NCI-H526 treated with DMSO at 0.1 percent for 48 hours (cell line): ENCODE results near the gene MCM9.

Experiments used
- DNase-seq: peaks from one replicate; lab custom pipeline; 2025; lab: John Stamatoyannopoulos, UW

Gene MCM9

GRCh38 chr6:118864341-118865099, 70.4 kb downstream of the MCM9 start:
- DNase-seq: no peak

GRCh38 chr6:118862443-118862842, 72.5 kb downstream of the MCM9 start:
- DNase-seq: no peak

GRCh38 chr6:118860880-118861279, 74.1 kb downstream of the MCM9 start:
- no peak for DNase-seq

GRCh38 chr6:118860363-118860762, 74.6 kb downstream of the MCM9 start:
- no peak for DNase-seq

- no peak for DNase-seq
These were observed 75.4 kb downstream of the MCM9 start for GRCh38 chr6:118859517-118860064.

- no peak for DNase-seq
These were observed 78.7 kb downstream of the MCM9 start for GRCh38 chr6:118856301-118856700.

- DNase-seq: no peak
These were observed 81.6 kb downstream of the MCM9 start for GRCh38 chr6:118853408-118853807.

- DNase-seq: no peak
These were observed 90.0 kb downstream of the MCM9 start for GRCh38 chr6:118844915-118845314.

- DNase-seq: no peak
These were observed 91.1 kb downstream of the MCM9 start for GRCh38 chr6:118843685-118844390.

GRCh38 chr6:118830691-118831090, 104.3 kb downstream of the MCM9 start:
- no peak for DNase-seq

- no peak for DNase-seq
These were observed 105.0 kb downstream of the MCM9 start for GRCh38 chr6:118829817-118830478.

- no peak for DNase-seq
These were observed 108.9 kb downstream of the MCM9 start for GRCh38 chr6:118826096-118826495.

GRCh38 chr6:118825661-118826060, 109.3 kb downstream of the MCM9 start:
- DNase-seq: no peak

GRCh38 chr6:118815495-118815894, 119.5 kb downstream of the MCM9 start:
- no peak for DNase-seq

GRCh38 chr6:118813775-118814174, 121.2 kb downstream of the MCM9 start:
- DNase-seq: no peak

- no peak for DNase-seq
These were observed 122.0 kb downstream of the MCM9 start for GRCh38 chr6:118812970-118813369.

GRCh38 chr6:118810420-118811027, 124.4 kb downstream of the MCM9 start:
- DNase-seq: no peak

GRCh38 chr6:118808793-118809638, 125.9 kb downstream of the MCM9 start:
- DNase-seq: no peak

- DNase-seq: no peak
These were observed 130.9 kb downstream of the MCM9 start for GRCh38 chr6:118804091-118804490.

GRCh38 chr6:118801257-118801656, 133.7 kb downstream of the MCM9 start:
- DNase-seq: no peak

GRCh38 chr6:118800394-118801071, 134.4 kb downstream of the MCM9 start:
- peak; percentile 86 for DNase-seq
